Ascending aorta (tissue), 2 donors: ENCODE measurements around the gene SLC25A1. TPM values are rescaled to one million over a fixed set of nuclear protein-coding genes. Genes with fewer than 3 reads are reported as not detected.
A peak's percentile ranks its signal among the peaks of the same experiment; 100 is the strongest.

ENCODE experiments used
- DNase-seq, 2 donors: peaks; one replicate each; pipeline ENCODE4 v3.0.0-alpha.2; 2019; ENCODE audit warnings: low spot score in 2 of 2
- H3K27ac ChIP-seq, 2 donors: fragments of 200-600 bp; sonication (generic); one replicate each; pipeline ENCODE4 v1.5.1; 2016 to 2017; ENCODE audit warnings: mild to moderate bottlenecking in 1 of 2
- H3K27me3 ChIP-seq: fragments of 200-600 bp; sonication (generic); one replicate; pipeline ENCODE4 v1.5.1; 2017
- H3K36me3 ChIP-seq, 2 donors: fragments of 200-600 bp; sonication (generic); one replicate each; pipeline ENCODE4 v1.5.1; 2016
- H3K4me1 ChIP-seq, 2 donors: fragments of 200-600 bp; sonication (generic); one replicate each; pipeline ENCODE4 v1.5.1; 2016 to 2017; ENCODE audit warnings: mild to moderate bottlenecking in 1 of 2
- H3K4me3 ChIP-seq, 2 donors: fragments of 200-600 bp; sonication (generic); one replicate each; pipeline ENCODE4 v1.5.1; 2016 to 2017; ENCODE audit warnings: mild to moderate bottlenecking in 1 of 2
- H3K9me3 ChIP-seq, 2 donors: fragments of 200-600 bp; sonication (generic); one replicate each; pipeline ENCODE4 v1.5.1; 2016
- CTCF ChIP-seq, 3 experiments: fragments of 200-600 bp in 2 of 3; fragments of 450-650 bp in 1 of 3; sonication (generic) in 2 of 3; IDR thresholded peaks; one replicate each; pipeline ENCODE4 v1.5.1; 2016 to 2019; ENCODE audit warnings: antibody characterized with exemption in 3 of 3, mild to moderate bottlenecking in 1 of 3, moderate library complexity in 1 of 3
- intact Hi-C: fragments of 100-400 bp; cut with DNase I; formaldehyde crosslinking; loops from one replicate; pipeline ENCODE4 v1.15.1; 2023
- total RNA-seq: library from RNA; depleted of rRNA; stranded (reverse); fragments of >200 nt; gene quantifications from one replicate; pipeline ENCODE4 v1.1.0, GENCODE V29; 2016

Gene SLC25A1
- 89.3 TPM for total RNA-seq

DNA sequence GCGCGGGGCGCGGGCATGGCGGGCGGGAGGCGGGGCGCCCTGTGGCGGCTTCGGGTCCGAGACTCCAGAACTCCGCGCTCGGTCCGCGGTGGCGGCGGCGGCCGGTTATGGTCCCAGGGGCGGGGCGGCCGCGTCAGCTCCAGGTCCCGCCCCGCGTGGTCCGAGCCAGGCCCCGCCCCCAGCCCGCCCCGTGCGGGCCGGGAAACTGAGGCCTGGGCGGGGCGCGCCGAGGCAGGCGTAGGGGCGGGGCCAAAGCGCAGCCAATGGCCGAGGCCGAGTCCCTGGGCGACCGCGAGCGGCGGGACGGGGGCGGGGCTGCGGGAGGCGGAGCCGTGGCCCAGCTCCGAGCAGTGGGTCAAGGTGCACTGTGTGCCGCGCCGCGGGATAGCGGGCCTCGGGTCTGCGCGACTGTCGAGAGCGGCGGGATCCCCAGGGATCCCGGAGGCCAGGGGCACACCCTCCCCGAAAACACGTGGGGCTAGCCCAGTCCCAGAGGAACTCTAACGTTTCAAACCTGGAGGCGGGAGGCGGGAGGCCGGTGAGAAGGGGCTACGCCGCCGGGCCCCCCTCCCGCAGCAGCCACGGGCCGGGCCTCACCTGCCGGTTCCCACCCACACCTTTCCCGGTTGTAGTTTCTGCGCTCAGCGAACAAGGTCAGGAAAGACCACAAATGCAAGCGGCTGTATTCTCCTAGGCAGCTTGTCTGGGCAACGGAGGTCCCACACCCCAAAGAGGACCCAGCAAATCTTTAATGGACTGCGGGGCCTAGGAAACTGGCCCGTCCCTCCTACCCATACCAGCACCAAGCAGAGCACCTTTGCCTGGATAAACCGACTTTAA is at the start of gene SLC25A1:
SLC25A1 (minus strand) TSS at position 80 of the 840 bp plus-strand sequence; CDS start at position 17, 63 bp downstream.
- Histone ChIP-seq H3K9me3 (no peaks in the 10 kb centered on the region), H3K4me1 (peaks cover 6 to 29% of the 10 kb centered on the region in 2 donors), H3K4me3 (peak within 1 kb of the TSS; percentile 96 to 97), H3K27me3 (no peaks in the 10 kb centered on the region), H3K27ac (peak within 1 kb of the TSS; percentile 92 to 93), H3K36me3 (peaks cover 0 to 4% of the 10 kb centered on the region in 2 donors)
- peak; percentile 66 to 95 for DNase-seq
- peak in 1 of 3 experiments; percentile 15 for TF ChIP-seq CTCF (IDR thresholded peaks at IDR 0.05)
- intact Hi-C loops, result loop anchor here (1.0 to 5.0 kb wide), 6 partner anchors 35 to 538 kb away; partner anchors contain the start of genes CDC45, CLTCL1, DGCR2 and ESS2

DNA sequence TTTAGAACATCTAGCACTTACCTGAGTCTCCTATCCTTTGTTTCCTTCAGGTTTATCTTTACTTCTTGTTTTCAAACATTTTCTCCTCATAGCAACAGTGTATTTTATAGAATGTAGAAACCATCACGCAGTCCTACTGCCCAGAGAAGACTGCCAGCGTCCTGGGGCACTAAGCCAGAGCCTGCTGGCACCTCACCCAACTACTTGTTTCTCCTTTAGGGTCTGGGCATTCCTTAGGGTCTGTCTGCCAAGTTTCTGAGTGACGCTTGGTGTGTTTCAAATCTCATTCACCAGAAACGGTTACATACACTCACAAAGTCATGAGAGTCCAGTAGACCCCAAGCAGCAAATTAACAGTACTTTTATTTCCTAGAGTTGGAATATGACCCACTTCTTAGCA is 49.6 kb upstream of the SLC25A1 start:
- Histone ChIP-seq H3K27ac (no peak overlapping the region), H3K4me1 (no peaks in the 10 kb centered on the region), H3K4me3 (no peak overlapping the region), H3K36me3 (peaks cover 0 to 10% of the 10 kb centered on the region in 2 donors), H3K9me3 (no peaks in the 10 kb centered on the region), H3K27me3 (no peaks in the 10 kb centered on the region)
- intact Hi-C loops, result no loop called here
- no peak for TF ChIP-seq CTCF (IDR thresholded peaks at IDR 0.05)
- DNase-seq, result no peak

DNA sequence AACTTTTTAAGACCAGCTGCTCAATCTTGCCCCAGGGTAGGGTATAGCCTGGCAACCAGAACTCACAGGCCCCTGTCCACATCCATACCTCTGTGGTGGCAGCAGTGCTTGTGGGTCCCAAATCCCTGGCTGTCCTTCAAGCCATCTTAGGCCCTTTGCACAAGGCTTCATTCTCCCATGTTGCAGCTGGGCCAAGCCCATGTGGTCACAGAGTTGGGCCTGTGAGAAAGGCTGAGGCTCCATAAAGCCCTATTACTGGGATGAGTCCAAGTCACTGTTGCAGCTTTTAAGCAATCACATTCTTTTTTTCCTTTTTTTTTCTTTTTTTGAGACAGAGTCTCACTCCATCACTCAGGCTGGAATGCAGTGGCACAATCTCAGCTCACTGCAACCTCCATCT is 47.9 kb upstream of the SLC25A1 start:
- H3K27ac ChIP-seq, result no peak overlapping the region
- intact Hi-C loops, result no loop called here
- H3K36me3 ChIP-seq, result peaks cover 0 to 21% of the 10 kb centered on the region in 2 donors
- TF ChIP-seq CTCF (IDR thresholded peaks at IDR 0.05), result no peak
- H3K27me3 ChIP-seq, result no peaks in the 10 kb centered on the region
- H3K9me3 ChIP-seq, result no peaks in the 10 kb centered on the region
- H3K4me3 ChIP-seq, result no peak overlapping the region
- H3K4me1 ChIP-seq, result no peaks in the 10 kb centered on the region
- DNase-seq, result no peak

DNA sequence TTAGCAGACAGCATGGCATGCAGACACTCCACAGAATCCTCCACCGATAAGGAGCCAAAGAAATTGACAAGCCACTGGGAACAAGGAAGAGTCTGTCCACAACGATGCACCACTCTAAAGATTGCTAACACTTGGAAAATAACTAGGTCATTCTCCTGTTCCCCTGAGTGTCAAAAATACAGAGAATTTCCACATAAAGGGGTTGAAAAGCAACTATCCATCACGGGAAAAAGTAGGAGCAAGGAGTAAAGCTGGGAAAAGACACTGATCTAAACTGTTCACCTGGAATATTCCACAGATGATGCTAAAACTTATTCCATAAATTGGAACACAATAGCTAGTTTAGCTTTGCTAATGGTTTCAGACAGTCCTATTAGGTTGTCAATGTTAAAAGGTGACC is 47.0 kb upstream of the SLC25A1 start:
- H3K4me1 ChIP-seq, result no peaks in the 10 kb centered on the region
- H3K4me3 ChIP-seq, result no peak overlapping the region
- no peak overlapping the region for H3K27ac ChIP-seq
- no peak for DNase-seq
- no peaks in the 10 kb centered on the region for H3K27me3 ChIP-seq
- no peaks in the 10 kb centered on the region for H3K9me3 ChIP-seq
- TF ChIP-seq CTCF (IDR thresholded peaks at IDR 0.05), result no peak
- intact Hi-C loops, result no loop called here
- peaks cover 0 to 21% of the 10 kb centered on the region in 2 donors for H3K36me3 ChIP-seq

- Histone ChIP-seq H3K36me3 (peaks cover 0 to 21% of the 10 kb centered on the region in 2 donors), H3K4me1 (no peaks in the 10 kb centered on the region), H3K27ac (no peak overlapping the region), H3K27me3 (no peaks in the 10 kb centered on the region), H3K4me3 (no peak overlapping the region), H3K9me3 (no peaks in the 10 kb centered on the region)
- intact Hi-C loops, result no loop called here
- DNase-seq, result no peak
- no peak for TF ChIP-seq CTCF (IDR thresholded peaks at IDR 0.05)
Measured at GRCh38 chr22:19224985-19225384, 46.4 kb upstream of the SLC25A1 start.
